ENCODE measurements around the gene FARS2.

Gene FARS2

GRCh38 chr6:5379647-5380242 is 118.4 kb downstream of the FARS2 start:
- DNase-seq (ENCODE audit: low read depth) = no peak

- DNase-seq (ENCODE audit: low read depth) = no peak
These were observed 122.5 kb downstream of the FARS2 start for GRCh38 chr6:5383856-5384255.

GRCh38 chr6:5384276-5384675 is 123.0 kb downstream of the FARS2 start:
- DNase-seq (ENCODE audit: low read depth) = no peak

- DNase-seq (ENCODE audit: low read depth) = no peak
These were observed 127.0 kb downstream of the FARS2 start for GRCh38 chr6:5388326-5388725.

GRCh38 chr6:5389086-5389745 is 127.9 kb downstream of the FARS2 start:
- no peak for DNase-seq (ENCODE audit: low read depth)

- DNase-seq (ENCODE audit: low read depth) = no peak
These were observed 128.9 kb downstream of the FARS2 start for GRCh38 chr6:5390177-5390576.

- no peak for DNase-seq (ENCODE audit: low read depth)
These were observed 133.0 kb downstream of the FARS2 start for GRCh38 chr6:5394280-5394679.

- no peak for DNase-seq (ENCODE audit: low read depth)
These were observed 134.4 kb downstream of the FARS2 start for GRCh38 chr6:5395719-5396118.

- DNase-seq (ENCODE audit: low read depth) = no peak
These were observed 137.2 kb downstream of the FARS2 start for GRCh38 chr6:5398530-5398929.

- no peak for DNase-seq (ENCODE audit: low read depth)
These were observed 138.1 kb downstream of the FARS2 start for GRCh38 chr6:5399391-5399790.

- DNase-seq (ENCODE audit: low read depth) = no peak
These were observed 140.8 kb downstream of the FARS2 start for GRCh38 chr6:5401845-5402738.

- no peak for DNase-seq (ENCODE audit: low read depth)
These were observed 141.8 kb downstream of the FARS2 start for GRCh38 chr6:5403076-5403475.

GRCh38 chr6:5403609-5404008 is 142.3 kb downstream of the FARS2 start:
- no peak for DNase-seq (ENCODE audit: low read depth)

GRCh38 chr6:5405976-5406375 is 144.7 kb downstream of the FARS2 start:
- DNase-seq (ENCODE audit: low read depth) = no peak

GRCh38 chr6:5411414-5411813 is 150.1 kb downstream of the FARS2 start:
- no peak for DNase-seq (ENCODE audit: low read depth)

GRCh38 chr6:5412017-5412416 is 150.7 kb downstream of the FARS2 start:
- DNase-seq (ENCODE audit: low read depth) = no peak

GRCh38 chr6:5412663-5413062 is 151.3 kb downstream of the FARS2 start:
- DNase-seq (ENCODE audit: low read depth) = no peak

- DNase-seq (ENCODE audit: low read depth) = no peak
These were observed 154.9 kb downstream of the FARS2 start for GRCh38 chr6:5416250-5416649.

GRCh38 chr6:5422321-5422915 is 161.1 kb downstream of the FARS2 start:
- DNase-seq (ENCODE audit: low read depth) = no peak

GRCh38 chr6:5423251-5423650 is 161.9 kb downstream of the FARS2 start:
- no peak for DNase-seq (ENCODE audit: low read depth)

GRCh38 chr6:5424726-5425125 is 163.4 kb downstream of the FARS2 start:
- DNase-seq (ENCODE audit: low read depth) = no peak

- no peak for DNase-seq (ENCODE audit: low read depth)
These were observed 164.0 kb downstream of the FARS2 start for GRCh38 chr6:5425267-5425666.

GRCh38 chr6:5425797-5426196 is 164.5 kb downstream of the FARS2 start:
- no peak for DNase-seq (ENCODE audit: low read depth)

Measured in stimulated activated CD8-positive, alpha-beta memory T cell treated with anti-CD3 and anti-CD28 coated beads, Interleukin-12 subunit alpha, Interleukin-12 subunit beta, amount 100 ng/mL, for 4 hours (primary cell).